ENCODE measurements around the gene TUBA8.
"Not testable (repeated sequence)": the region's sequence is repeated elsewhere in the genome, so short reads cannot be mapped to it uniquely, and the experiment has no call there.

The TUBA8 gene

GRCh38 chr22:18173441-18173840, 62.8 kb downstream of the TUBA8 start:
- not testable (repeated sequence) for DNase-seq (ENCODE audit: low read depth)

Measured in non-pigmented ciliary epithelial cell (primary cell).